HepG2 (cell line): ENCODE data around the gene LINGO1. TPM values are rescaled to one million over a fixed set of nuclear protein-coding genes. Genes with fewer than 3 reads are reported as not detected.

Experiments
- CAMTA2 ChIP-seq: sonication (generic); formaldehyde crosslinking; IDR thresholded peaks from 2 replicates; pipeline ENCODE4 v1.4.0; 2020; ENCODE audit warnings: mild to moderate bottlenecking, missing genetic modification reagents, borderline replicate concordance
- FOXK2 ChIP-seq: fragments of 450-650 bp; IDR thresholded peaks from 2 replicates; pipeline ENCODE4 v1.6.1; 2016
- HDAC6 ChIP-seq: fragments of 200-600 bp; sonication (generic); IDR thresholded peaks from 2 replicates; pipeline ENCODE4 v1.7.0; 2017; ENCODE audit warnings: mild to moderate bottlenecking, antibody characterized with exemption, low read length, low read depth
- KAT2B ChIP-seq: fragments of 150-350 bp; IDR thresholded peaks from 2 replicates; pipeline ENCODE4 v1.6.1; 2014; ENCODE audit warnings: low read depth, low read length, borderline replicate concordance
- KMT2A ChIP-seq: sonication (generic); formaldehyde crosslinking; IDR thresholded peaks from 2 replicates; pipeline ENCODE4 v1.4.0; 2020; ENCODE audit warnings: missing genetic modification reagents
- NFIB ChIP-seq: sonication (generic); formaldehyde crosslinking; IDR thresholded peaks from 2 replicates; pipeline ENCODE4 v1.9.0; 2021; ENCODE audit warnings: missing genetic modification reagents, mild to moderate bottlenecking, borderline replicate concordance
- PITX1 ChIP-seq: sonication (generic); formaldehyde crosslinking; IDR thresholded peaks from 2 replicates; pipeline ENCODE4 v1.5.1; 2020; ENCODE audit warnings: mild to moderate bottlenecking, missing genetic modification reagents
- SCMH1 ChIP-seq: sonication (generic); formaldehyde crosslinking; IDR thresholded peaks from 2 replicates; pipeline ENCODE4 v1.9.0; 2021; ENCODE audit warnings: missing genetic modification reagents, mild to moderate bottlenecking, borderline replicate concordance
- SP4 ChIP-seq: sonication (generic); formaldehyde crosslinking; IDR thresholded peaks from 2 replicates; pipeline ENCODE4 v1.8.1; 2023; ENCODE audit warnings: mild to moderate bottlenecking, missing genetic modification reagents
- ZBTB7A ChIP-seq: sonication (generic); formaldehyde crosslinking; IDR thresholded peaks from 2 replicates; pipeline ENCODE4 v1.8.0; 2022; ENCODE audit warnings: mild to moderate bottlenecking, missing genetic modification reagents
- ZFY ChIP-seq: sonication (generic); formaldehyde crosslinking; IDR thresholded peaks from 2 replicates; pipeline ENCODE4 v1.4.0; 2020; ENCODE audit warnings: missing genetic modification reagents
- ZNF274 ChIP-seq: sonication (generic); formaldehyde crosslinking; IDR thresholded peaks from 2 replicates; pipeline ENCODE4 v1.5.1; 2020; ENCODE audit warnings: mild to moderate bottlenecking, missing genetic modification reagents
- ZNF547 ChIP-seq: sonication (generic); formaldehyde crosslinking; IDR thresholded peaks from 2 replicates; pipeline ENCODE4 v1.5.1; 2020; ENCODE audit warnings: mild to moderate bottlenecking, missing genetic modification reagents
- ZNF557 ChIP-seq: sonication (generic); formaldehyde crosslinking; IDR thresholded peaks from 2 replicates; pipeline ENCODE4 v1.4.0; 2020; ENCODE audit warnings: missing genetic modification reagents
- polyA plus RNA-seq, 8 experiments: library from polyadenylated mRNA; depleted of rRNA in 3 of 8; stranded (reverse) in 7 of 8; unstranded in 1 of 8; fragments of >200 nt; fragmentation: Illumina TruSeq in 4 of 8; extraction: Trizol in 4 of 8; gene quantifications; 2 replicates each; pipeline versions ENCODE4 v1.2.1 to v1.2.3, GENCODE V29; 2011 to 2016; ENCODE audit warnings: low read depth in 4 of 8, missing spikeins in 1 of 8, mixed read lengths in 1 of 8; ENCODE audit not compliant: insufficient read depth in 1 of 8
- total RNA-seq, 5 experiments: library from RNA; depleted of rRNA; stranded (reverse); fragments of >200 nt; fragmentation: Illumina TruSeq; extraction: Trizol; gene quantifications; 2 replicates each; pipeline ENCODE4 v1.2.3, GENCODE V29; 2016; ENCODE audit warnings: low read depth in 1 of 5
- TF ChIP-seq, protein P1 (sequence below): sonication (generic); formaldehyde crosslinking; IDR thresholded peaks from 2 replicates; pipeline ENCODE4 v1.4.0; 2020; ENCODE audit warnings: missing genetic modification reagents, borderline replicate concordance
- TF ChIP-seq, protein P2 (sequence below): sonication (generic); formaldehyde crosslinking; IDR thresholded peaks from 2 replicates; pipeline ENCODE4 v1.8.0; 2022; ENCODE audit warnings: missing genetic modification reagents, mild to moderate bottlenecking, borderline replicate concordance
- TF ChIP-seq, protein P3 (sequence below): IDR thresholded peaks from 2 replicates; pipeline ENCODE4 v1.6.1; 2016; ENCODE audit warnings: missing genetic modification reagents, missing compliant biosample characterization
- TF ChIP-seq, protein P4 (sequence below): sonication (generic); formaldehyde crosslinking; IDR thresholded peaks from 2 replicates; pipeline ENCODE4 v1.4.0; 2020; ENCODE audit warnings: missing genetic modification reagents
- TF ChIP-seq, protein P5 (sequence below): sonication (generic); formaldehyde crosslinking; IDR thresholded peaks from 2 replicates; pipeline ENCODE4 v1.4.0; 2020; ENCODE audit warnings: missing genetic modification reagents
- TF ChIP-seq, protein P6 (sequence below): sonication (generic); formaldehyde crosslinking; IDR thresholded peaks from 2 replicates; pipeline ENCODE4 v1.4.0; 2020; ENCODE audit warnings: missing genetic modification reagents, borderline replicate concordance

Gene LINGO1
- total and polyA plus RNA-seq, 2 of the 13 experiments (the other 11 are each of a cell fraction or from before 2014, with no cell fraction given) = 0.07 TPM; not detected in 1

DNA sequence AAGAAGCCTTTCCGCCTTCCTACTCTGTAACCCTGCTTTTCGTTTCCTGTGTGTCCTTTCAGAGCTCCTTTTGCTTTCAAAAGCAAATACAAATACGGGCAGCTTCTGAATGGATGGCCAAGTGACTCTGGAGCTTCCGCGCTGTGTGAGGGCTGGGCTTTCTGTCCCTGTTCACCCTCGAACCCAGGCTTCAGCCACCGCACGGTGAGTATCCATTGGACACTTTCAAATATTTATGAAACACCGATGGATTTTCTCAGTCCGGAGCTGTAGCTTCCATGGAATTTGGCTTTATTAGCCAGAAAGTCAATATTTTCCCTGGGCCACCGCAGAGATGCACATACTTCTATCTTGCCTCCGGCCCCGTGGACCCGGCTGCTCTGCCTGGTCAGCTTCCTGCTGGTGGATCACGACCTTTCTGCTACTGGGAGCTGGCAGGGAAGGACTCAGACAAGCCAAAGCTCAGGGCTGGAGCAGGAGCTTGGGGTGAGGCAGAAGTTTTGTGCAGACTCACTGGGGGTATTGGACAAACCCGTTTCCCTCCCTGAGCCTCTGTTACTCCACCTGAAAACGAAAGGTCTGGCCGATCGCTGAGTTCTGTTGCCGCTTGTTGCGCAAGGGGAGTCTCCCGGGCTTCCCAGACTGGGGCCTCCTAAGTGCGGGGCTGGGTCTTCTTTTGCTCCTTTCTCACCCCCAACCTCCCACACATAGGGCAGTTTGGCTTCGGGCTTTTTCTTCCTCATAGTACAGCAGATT is 63.6 kb downstream of the LINGO1 start (continued):
- no peak for TF ChIP-seq ZNF547 (CRISPR knock-in tag)
- TF ChIP-seq, protein P1, sequence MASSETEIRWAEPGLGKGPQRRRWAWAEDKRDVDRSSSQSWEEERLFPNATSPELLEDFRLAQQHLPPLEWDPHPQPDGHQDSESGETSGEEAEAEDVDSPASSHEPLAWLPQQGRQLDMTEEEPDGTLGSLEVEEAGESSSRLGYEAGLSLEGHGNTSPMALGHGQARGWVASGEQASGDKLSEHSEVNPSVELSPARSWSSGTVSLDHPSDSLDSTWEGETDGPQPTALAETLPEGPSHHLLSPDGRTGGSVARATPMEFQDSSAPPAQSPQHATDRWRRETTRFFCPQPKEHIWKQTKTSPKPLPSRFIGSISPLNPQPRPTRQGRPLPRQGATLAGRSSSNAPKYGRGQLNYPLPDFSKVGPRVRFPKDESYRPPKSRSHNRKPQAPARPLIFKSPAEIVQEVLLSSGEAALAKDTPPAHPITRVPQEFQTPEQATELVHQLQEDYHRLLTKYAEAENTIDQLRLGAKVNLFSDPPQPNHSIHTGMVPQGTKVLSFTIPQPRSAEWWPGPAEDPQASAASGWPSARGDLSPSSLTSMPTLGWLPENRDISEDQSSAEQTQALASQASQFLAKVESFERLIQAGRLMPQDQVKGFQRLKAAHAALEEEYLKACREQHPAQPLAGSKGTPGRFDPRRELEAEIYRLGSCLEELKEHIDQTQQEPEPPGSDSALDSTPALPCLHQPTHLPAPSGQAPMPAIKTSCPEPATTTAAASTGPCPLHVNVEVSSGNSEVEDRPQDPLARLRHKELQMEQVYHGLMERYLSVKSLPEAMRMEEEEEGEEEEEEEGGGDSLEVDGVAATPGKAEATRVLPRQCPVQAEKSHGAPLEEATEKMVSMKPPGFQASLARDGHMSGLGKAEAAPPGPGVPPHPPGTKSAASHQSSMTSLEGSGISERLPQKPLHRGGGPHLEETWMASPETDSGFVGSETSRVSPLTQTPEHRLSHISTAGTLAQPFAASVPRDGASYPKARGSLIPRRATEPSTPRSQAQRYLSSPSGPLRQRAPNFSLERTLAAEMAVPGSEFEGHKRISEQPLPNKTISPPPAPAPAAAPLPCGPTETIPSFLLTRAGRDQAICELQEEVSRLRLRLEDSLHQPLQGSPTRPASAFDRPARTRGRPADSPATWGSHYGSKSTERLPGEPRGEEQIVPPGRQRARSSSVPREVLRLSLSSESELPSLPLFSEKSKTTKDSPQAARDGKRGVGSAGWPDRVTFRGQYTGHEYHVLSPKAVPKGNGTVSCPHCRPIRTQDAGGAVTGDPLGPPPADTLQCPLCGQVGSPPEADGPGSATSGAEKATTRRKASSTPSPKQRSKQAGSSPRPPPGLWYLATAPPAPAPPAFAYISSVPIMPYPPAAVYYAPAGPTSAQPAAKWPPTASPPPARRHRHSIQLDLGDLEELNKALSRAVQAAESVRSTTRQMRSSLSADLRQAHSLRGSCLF = no peak
- no peak for TF ChIP-seq FOXK2
- TF ChIP-seq, protein P2, sequence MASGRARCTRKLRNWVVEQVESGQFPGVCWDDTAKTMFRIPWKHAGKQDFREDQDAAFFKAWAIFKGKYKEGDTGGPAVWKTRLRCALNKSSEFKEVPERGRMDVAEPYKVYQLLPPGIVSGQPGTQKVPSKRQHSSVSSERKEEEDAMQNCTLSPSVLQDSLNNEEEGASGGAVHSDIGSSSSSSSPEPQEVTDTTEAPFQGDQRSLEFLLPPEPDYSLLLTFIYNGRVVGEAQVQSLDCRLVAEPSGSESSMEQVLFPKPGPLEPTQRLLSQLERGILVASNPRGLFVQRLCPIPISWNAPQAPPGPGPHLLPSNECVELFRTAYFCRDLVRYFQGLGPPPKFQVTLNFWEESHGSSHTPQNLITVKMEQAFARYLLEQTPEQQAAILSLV = peak; percentile 26; the same call in 1 of the 2 replicates
- no peak for TF ChIP-seq KMT2A (CRISPR knock-in tag)
- peak; percentile 26 for TF ChIP-seq ZFY (CRISPR knock-in tag)
- no peak for TF ChIP-seq ZNF274
- no peak for TF ChIP-seq SP4 (CRISPR knock-in tag)
- TF ChIP-seq NFIB (CRISPR knock-in tag) = no peak
- TF ChIP-seq, protein P3, sequence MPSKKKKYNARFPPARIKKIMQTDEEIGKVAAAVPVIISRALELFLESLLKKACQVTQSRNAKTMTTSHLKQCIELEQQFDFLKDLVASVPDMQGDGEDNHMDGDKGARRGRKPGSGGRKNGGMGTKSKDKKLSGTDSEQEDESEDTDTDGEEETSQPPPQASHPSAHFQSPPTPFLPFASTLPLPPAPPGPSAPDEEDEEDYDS (CRISPR knock-in tag) = no peak
- TF ChIP-seq, protein P4, sequence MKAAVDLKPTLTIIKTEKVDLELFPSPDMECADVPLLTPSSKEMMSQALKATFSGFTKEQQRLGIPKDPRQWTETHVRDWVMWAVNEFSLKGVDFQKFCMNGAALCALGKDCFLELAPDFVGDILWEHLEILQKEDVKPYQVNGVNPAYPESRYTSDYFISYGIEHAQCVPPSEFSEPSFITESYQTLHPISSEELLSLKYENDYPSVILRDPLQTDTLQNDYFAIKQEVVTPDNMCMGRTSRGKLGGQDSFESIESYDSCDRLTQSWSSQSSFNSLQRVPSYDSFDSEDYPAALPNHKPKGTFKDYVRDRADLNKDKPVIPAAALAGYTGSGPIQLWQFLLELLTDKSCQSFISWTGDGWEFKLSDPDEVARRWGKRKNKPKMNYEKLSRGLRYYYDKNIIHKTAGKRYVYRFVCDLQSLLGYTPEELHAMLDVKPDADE (CRISPR knock-in tag) = no peak
- TF ChIP-seq SCMH1 (CRISPR knock-in tag) = no peak
- TF ChIP-seq ZBTB7A (CRISPR knock-in tag) = no peak
- no peak for TF ChIP-seq CAMTA2
- no peak for TF ChIP-seq ZNF557 (CRISPR knock-in tag)
- TF ChIP-seq KAT2B = no peak
- TF ChIP-seq, protein P5, sequence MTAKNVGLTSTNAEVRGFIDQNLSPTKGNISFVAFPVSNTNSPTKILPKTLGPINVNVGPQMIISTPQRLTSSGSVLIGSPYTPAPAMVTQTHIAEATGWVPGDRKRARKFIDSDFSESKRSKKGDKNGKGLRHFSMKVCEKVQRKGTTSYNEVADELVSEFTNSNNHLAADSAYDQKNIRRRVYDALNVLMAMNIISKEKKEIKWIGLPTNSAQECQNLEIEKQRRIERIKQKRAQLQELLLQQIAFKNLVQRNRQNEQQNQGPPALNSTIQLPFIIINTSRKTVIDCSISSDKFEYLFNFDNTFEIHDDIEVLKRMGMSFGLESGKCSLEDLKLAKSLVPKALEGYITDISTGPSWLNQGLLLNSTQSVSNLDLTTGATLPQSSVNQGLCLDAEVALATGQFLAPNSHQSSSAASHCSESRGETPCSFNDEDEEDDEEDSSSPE (CRISPR knock-in tag) = no peak; the same call in 1 of the 2 replicates
- TF ChIP-seq, protein P6, sequence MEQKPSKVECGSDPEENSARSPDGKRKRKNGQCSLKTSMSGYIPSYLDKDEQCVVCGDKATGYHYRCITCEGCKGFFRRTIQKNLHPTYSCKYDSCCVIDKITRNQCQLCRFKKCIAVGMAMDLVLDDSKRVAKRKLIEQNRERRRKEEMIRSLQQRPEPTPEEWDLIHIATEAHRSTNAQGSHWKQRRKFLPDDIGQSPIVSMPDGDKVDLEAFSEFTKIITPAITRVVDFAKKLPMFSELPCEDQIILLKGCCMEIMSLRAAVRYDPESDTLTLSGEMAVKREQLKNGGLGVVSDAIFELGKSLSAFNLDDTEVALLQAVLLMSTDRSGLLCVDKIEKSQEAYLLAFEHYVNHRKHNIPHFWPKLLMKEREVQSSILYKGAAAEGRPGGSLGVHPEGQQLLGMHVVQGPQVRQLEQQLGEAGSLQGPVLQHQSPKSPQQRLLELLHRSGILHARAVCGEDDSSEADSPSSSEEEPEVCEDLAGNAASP (CRISPR knock-in tag) = no peak
- no peak for TF ChIP-seq PITX1
- TF ChIP-seq HDAC6 = no peak
